PC-3 (cell line): ENCODE data around the gene PLIN1. TPM values are rescaled to one million over a fixed set of nuclear protein-coding genes. Genes with fewer than 3 reads are reported as not detected.
A peak's percentile ranks its signal among the peaks of the same experiment; 100 is the strongest.

Source experiments
- ATAC-seq: fragments of 200-7000 bp; cut with Tn5 transposase; 2 replicates; pipeline ENCODE4 v1.9.1; 2020; ENCODE audit warnings: mild to moderate bottlenecking, moderate library complexity
- BruUV-seq: library from RNA; stranded (reverse); fragments of 400-500 nt; replicated peaks from 2 replicates; lab custom pipeline; 2021; lab: Mats Ljungman, UMichigan
- CTCF ChIA-PET: fragments of 300-600 bp; sonication (Branson Sonifier 250); formaldehyde crosslinking; loops from one replicate; lab custom pipeline; 2022; ENCODE audit warnings: antibody characterized with exemption; lab: Charles Lee
- POLR2A ChIA-PET: fragments of 300-600 bp; sonication (Branson Sonifier 250); formaldehyde crosslinking; loops from one replicate; lab custom pipeline; 2022; ENCODE audit warnings: antibody characterized with exemption; ENCODE audit not compliant: unreplicated experiment; lab: Charles Lee
- DNase-seq: peaks from one replicate; pipeline ENCODE4 v3.0.0-alpha.2; 2015
- H2AFZ ChIP-seq: fragments of 300-600 bp; sonication (generic); 2 replicates; pipeline ENCODE4 v1.6.0; 2016; ENCODE audit warnings: antibody characterized with exemption, low read length
- H3F3A ChIP-seq: fragments of 300-600 bp; sonication (generic); one replicate; pipeline ENCODE4 v1.6.0; 2017; ENCODE audit warnings: antibody characterized with exemption, low read length, control low read depth, mild to moderate bottlenecking; ENCODE audit not compliant: unreplicated experiment
- H3K27ac ChIP-seq: fragments of 300-600 bp; sonication (generic); 2 replicates; pipeline ENCODE4 v1.5.1; 2016; ENCODE audit warnings: mild to moderate bottlenecking, low read length
- H3K27me3 ChIP-seq: fragments of 300-600 bp; sonication (generic); 2 replicates; pipeline ENCODE4 v1.6.1; 2016; ENCODE audit warnings: low read length, mixed read lengths
- H3K36me3 ChIP-seq: fragments of 300-600 bp; sonication (generic); 2 replicates; pipeline ENCODE4 v1.6.1; 2016; ENCODE audit warnings: low read depth, mixed run types, low read length, mixed read lengths
- H3K4me1 ChIP-seq: fragments of 300-600 bp; sonication (generic); 2 replicates; pipeline ENCODE4 v1.5.1; 2016; ENCODE audit warnings: low read length; ENCODE audit not compliant: insufficient read depth
- H3K4me2 ChIP-seq: fragments of 300-600 bp; sonication (generic); 2 replicates; pipeline ENCODE4 v1.6.0; 2016; ENCODE audit warnings: low read length
- H3K4me3 ChIP-seq: fragments of 300-600 bp; sonication (generic); 2 replicates; pipeline ENCODE4 v1.5.1; 2016; ENCODE audit warnings: mild to moderate bottlenecking, low read length, mixed read lengths
- H3K79me2 ChIP-seq: fragments of 300-600 bp; sonication (generic); 2 replicates; pipeline ENCODE4 v1.6.1; 2017; ENCODE audit warnings: low read length, mixed read lengths
- H3K9ac ChIP-seq: fragments of 300-600 bp; sonication (generic); 2 replicates; pipeline ENCODE4 v1.6.0; 2016; ENCODE audit warnings: mild to moderate bottlenecking, low read length
- H3K9me2 ChIP-seq: fragments of 300-600 bp; sonication (generic); replicated peaks from 2 replicates; pipeline ENCODE4 v1.6.1; 2016; ENCODE audit warnings: mixed run types, low read length, mixed read lengths
- H3K9me3 ChIP-seq: fragments of 300-600 bp; sonication (generic); 2 replicates; pipeline ENCODE4 v1.6.1; 2016; ENCODE audit warnings: low read length, mixed read lengths
- H4K20me1 ChIP-seq: fragments of 300-600 bp; sonication (generic); 2 replicates; pipeline ENCODE4 v1.6.1; 2016; ENCODE audit warnings: low read length, mixed read lengths
- EZH2 ChIP-seq: fragments of 300-600 bp; sonication (generic); IDR thresholded peaks from one replicate; pipeline ENCODE4 v1.6.1; 2017; ENCODE audit warnings: antibody characterized with exemption, mild to moderate bottlenecking, low read length; ENCODE audit not compliant: unreplicated experiment
- EZH2phosphoT487 ChIP-seq: fragments of 300-600 bp; sonication (generic); IDR thresholded peaks from 2 replicates; pipeline ENCODE4 v1.6.1; 2018; ENCODE audit warnings: mild to moderate bottlenecking, antibody characterized with exemption, low read length, borderline replicate concordance
- intact Hi-C: fragments of 100-400 bp; cut with micrococcal nuclease; formaldehyde crosslinking; loops from 2 replicates; pipeline ENCODE4 v1.9.0; 2023
- total RNA-seq: library from RNA; depleted of rRNA; stranded (reverse); fragments of >200 nt; gene quantifications from 2 replicates; pipeline ENCODE4 v1.2.3, GENCODE V29; 2014
- TF ChIP-seq, protein P1 (sequence below): fragments of 300-600 bp; sonication (generic); conservative IDR thresholded peaks from 2 replicates; pipeline ENCODE4 v1.5.1; 2017; ENCODE audit warnings: antibody characterized with exemption, low read depth, mild to moderate bottlenecking, low read length

Gene PLIN1
- total RNA-seq, 1 experiment from 2014 or later, result 1.0 TPM

DNA sequence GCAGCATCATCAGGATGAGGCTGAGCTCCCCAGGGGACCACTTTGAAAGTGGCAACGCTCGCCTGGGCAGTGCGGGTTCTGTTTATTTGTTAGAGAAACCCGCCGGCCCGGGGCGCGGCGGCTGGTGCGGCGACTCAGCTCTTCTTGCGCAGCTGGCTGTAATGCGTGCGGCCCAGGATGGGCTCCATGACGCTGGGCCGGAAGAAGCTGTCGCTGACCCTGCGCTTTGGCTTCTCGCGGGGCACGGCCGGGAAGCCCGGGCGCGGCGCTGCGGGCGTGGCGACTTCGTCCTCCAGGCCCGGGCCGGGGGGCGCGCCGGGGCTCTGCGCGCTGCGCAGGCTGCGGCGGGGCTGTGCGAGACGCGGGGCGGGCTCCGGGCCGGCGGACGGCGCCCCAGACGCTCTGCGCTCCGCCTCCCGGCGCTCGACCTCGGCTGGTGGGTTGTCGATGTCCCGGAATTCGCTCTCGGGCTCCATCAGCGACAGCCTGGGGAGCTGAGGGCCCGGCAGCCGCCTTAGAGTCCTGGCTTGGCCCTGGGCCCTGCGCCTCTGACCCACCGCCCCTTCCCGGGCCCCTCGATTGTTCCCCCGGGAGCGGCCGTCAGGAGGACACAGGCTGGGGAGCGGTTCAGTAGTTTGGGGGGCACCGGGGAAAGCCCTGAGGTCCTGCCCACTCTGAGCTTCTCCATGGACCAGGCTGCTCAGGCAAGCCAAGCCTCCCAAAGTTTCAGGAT lies 13.6 kb downstream of the PLIN1 start:
- H3F3A ChIP-seq, result peaks cover 1% of the 10 kb centered on the region
- BruUV-seq, result TSS peak; percentile 50
- ATAC-seq (peak; percentile 37), DNase-seq (peak; percentile 55)
- H3K9me3 ChIP-seq, result no peaks in the 10 kb centered on the region
- no peaks in the 10 kb centered on the region for H3K36me3 ChIP-seq
- peaks cover 33% of the 10 kb centered on the region for H3K4me1 ChIP-seq
- H3K27ac ChIP-seq, result no peak overlapping the region
- H3K4me2 ChIP-seq, result peak overlapping the region; percentile 85
- ChIA-PET POLR2A (interaction anchor here (0.7 kb wide), 1 partner anchor 133 kb away, joined by 3 read pairs; no protein-coding TSS in a partner anchor), CTCF (no interaction called here)
- peak overlapping the region; percentile 85 for H2AFZ ChIP-seq
- H3K27me3 ChIP-seq, result no peaks in the 10 kb centered on the region
- H3K9ac ChIP-seq, result peak overlapping the region; percentile 45
- intact Hi-C loops, result no loop called here
- no peak for TF ChIP-seq EZH2
- TF ChIP-seq EZH2phosphoT487, result no peak
- TF ChIP-seq, protein P1, sequence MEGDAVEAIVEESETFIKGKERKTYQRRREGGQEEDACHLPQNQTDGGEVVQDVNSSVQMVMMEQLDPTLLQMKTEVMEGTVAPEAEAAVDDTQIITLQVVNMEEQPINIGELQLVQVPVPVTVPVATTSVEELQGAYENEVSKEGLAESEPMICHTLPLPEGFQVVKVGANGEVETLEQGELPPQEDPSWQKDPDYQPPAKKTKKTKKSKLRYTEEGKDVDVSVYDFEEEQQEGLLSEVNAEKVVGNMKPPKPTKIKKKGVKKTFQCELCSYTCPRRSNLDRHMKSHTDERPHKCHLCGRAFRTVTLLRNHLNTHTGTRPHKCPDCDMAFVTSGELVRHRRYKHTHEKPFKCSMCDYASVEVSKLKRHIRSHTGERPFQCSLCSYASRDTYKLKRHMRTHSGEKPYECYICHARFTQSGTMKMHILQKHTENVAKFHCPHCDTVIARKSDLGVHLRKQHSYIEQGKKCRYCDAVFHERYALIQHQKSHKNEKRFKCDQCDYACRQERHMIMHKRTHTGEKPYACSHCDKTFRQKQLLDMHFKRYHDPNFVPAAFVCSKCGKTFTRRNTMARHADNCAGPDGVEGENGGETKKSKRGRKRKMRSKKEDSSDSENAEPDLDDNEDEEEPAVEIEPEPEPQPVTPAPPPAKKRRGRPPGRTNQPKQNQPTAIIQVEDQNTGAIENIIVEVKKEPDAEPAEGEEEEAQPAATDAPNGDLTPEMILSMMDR, result no peak
- H3K79me2 ChIP-seq, result no peaks in the 10 kb centered on the region
- no peaks in the 10 kb centered on the region for H4K20me1 ChIP-seq
- H3K9me2 ChIP-seq, result no peaks in the 10 kb centered on the region
- peak overlapping the region; percentile 60 for H3K4me3 ChIP-seq

DNA sequence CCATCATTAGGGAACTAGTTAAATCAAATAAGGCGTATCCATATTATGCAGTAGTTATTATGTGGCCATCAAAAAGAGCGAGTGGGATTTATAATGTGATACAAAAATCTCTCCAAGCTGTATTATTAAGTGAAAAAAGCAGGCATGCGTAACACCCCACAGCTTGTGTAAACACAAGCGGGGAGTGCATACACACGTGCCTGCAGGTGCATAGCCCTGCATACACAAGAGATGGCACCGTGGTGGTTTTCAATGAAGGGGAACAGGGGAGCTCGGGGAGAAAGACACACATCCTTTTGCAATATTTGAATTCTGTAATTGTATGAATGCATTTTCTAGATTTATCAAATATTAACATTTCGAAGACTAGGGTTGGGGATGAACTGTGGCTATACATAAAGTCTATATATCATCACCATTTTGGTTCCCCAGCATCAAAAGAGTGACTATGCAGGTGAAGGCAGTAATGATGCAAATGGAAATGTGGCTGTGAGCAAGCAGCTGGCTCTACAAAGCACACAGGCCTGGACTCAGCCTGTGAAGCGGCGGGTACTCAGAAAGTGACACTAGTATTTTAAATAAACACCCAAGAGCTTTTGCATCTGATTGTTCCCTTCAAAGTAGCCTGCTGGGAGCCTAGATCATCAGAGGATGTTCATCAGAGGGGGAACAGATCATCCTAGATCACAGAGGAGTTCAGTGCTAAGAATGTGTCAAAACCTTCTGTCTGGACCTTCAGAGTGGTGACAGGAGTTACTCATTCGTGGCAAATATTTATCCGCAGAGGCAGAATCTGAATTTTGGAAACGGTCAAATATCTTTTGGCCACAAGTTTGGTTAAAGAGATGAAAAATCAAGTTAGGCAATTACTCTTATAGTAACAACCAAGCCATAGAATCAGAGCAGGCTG lies 14.5 kb downstream of the PLIN1 start:
- no peaks in the 10 kb centered on the region for H3K79me2 ChIP-seq
- H3K4me2 ChIP-seq, result peak overlapping the region; percentile 85
- H4K20me1 ChIP-seq, result no peaks in the 10 kb centered on the region
- no peak overlapping the region for H3K27ac ChIP-seq
- DNase-seq (no peak), ATAC-seq (no peak)
- no peaks in the 10 kb centered on the region for H3K9me2 ChIP-seq
- H3F3A ChIP-seq, result peaks cover 3% of the 10 kb centered on the region
- no peaks in the 10 kb centered on the region for H3K27me3 ChIP-seq
- CTCF ChIA-PET, result no interaction called here
- H3K4me1 ChIP-seq, result peaks cover 33% of the 10 kb centered on the region
- peak overlapping the region; percentile 76; the same call in 1 of the 2 replicates for H2AFZ ChIP-seq
- H3K4me3 ChIP-seq, result no peak overlapping the region
- POLR2A ChIA-PET, result no interaction called here
- H3K9ac ChIP-seq, result no peak overlapping the region; the same call in 1 of the 2 replicates
- H3K36me3 ChIP-seq, result no peaks in the 10 kb centered on the region
- intact Hi-C loops, result no loop called here
- TF ChIP-seq, protein P1, result no peak
- no peak for TF ChIP-seq EZH2
- no peak for TF ChIP-seq EZH2phosphoT487
- BruUV-seq, result no TSS peak
- no peaks in the 10 kb centered on the region for H3K9me3 ChIP-seq
